K562 (cell line): ENCODE measurements around the gene SPATA2. TPM values are rescaled to one million over a fixed set of nuclear protein-coding genes. Genes with fewer than 3 reads are reported as not detected.
A peak's percentile ranks its signal among the peaks of the same experiment; 100 is the strongest.

Experiments used
- ATAC-seq: fragments of 200-7000 bp; cut with Tn5 transposase; 3 replicates; pipeline ENCODE4 v1.9.1; 2020; ENCODE audit warnings: moderate library complexity
- BruUV-seq: library from RNA; stranded (reverse); fragments of 400-500 nt; replicated peaks from 2 replicates; lab custom pipeline; 2021; lab: Mats Ljungman, UMichigan
- CTCF ChIA-PET: fragments of 300-600 bp; formaldehyde crosslinking; extraction: SDS; loops from one replicate; lab custom pipeline; 2021; ENCODE audit warnings: low intra/inter-chr PET ratio; lab: Yijun Ruan, JAX
- POLR2A ChIA-PET: fragments of 300-600, 350-650 bp; sonication (Branson Sonifier 250); formaldehyde crosslinking; extraction: SDS; loops from one replicate; lab custom pipeline; 2021; ENCODE audit warnings: antibody characterized with exemption, inconsistent platforms; lab: Yijun Ruan, JAX
- DNase-seq, 4 experiments: peaks; one replicate each; pipeline versions ENCODE4 v3.0.0 to v3.0.0-alpha.2; 2011 to 2018; ENCODE audit warnings: low spot score in 3 of 4, mixed read lengths in 3 of 4; ENCODE audit errors: extremely low read depth in 1 of 4
- FAIRE-seq: peaks from 2 replicates; lab custom pipeline; 2011; peaks lifted over from hg19 to GRCh38; lab: Jason Lieb, UNC
- H2AFZ ChIP-seq: 2 replicates; pipeline ENCODE4 v1.6.0; 2011; ENCODE audit warnings: low read depth, low read length, control low read depth, inconsistent platforms
- H3K27ac ChIP-seq: fragments of 200-600 bp; 3 replicates; pipeline ENCODE4 v1.8.0; 2011; ENCODE audit warnings: low read depth, mild to moderate bottlenecking, control low read depth, inconsistent platforms, low read length, moderate library complexity, mixed read lengths; ENCODE audit errors: extremely low read depth
- H3K27me3 ChIP-seq, 2 experiments: fragments of 300-600 bp in 1 of 2; 2 replicates in 1 of 2; 3 replicates in 1 of 2; pipeline versions ENCODE4 v1.6.0 to v1.8.0; 2011; ENCODE audit warnings: inconsistent platforms in 2 of 2, low read length in 2 of 2, mild to moderate bottlenecking in 1 of 2, mixed read lengths in 1 of 2, moderate library complexity in 1 of 2; ENCODE audit not compliant: control insufficient read depth in 2 of 2, insufficient read depth in 2 of 2
- H3K36me3 ChIP-seq: fragments of 300-600 bp; 3 replicates; pipeline ENCODE4 v1.8.0; 2011; ENCODE audit warnings: mild to moderate bottlenecking, low read length, inconsistent platforms; ENCODE audit not compliant: control insufficient read depth, insufficient read depth
- H3K4me1 ChIP-seq, 2 experiments: fragments of 200-600 bp in 1 of 2; replicated peaks in 1 of 2; 2 replicates in 1 of 2; 3 replicates in 1 of 2; pipeline versions ENCODE4 v1.5.1 to v1.8.0; 2011; ENCODE audit warnings: inconsistent platforms in 2 of 2, low read length in 2 of 2, mild to moderate bottlenecking in 1 of 2, mixed read lengths in 1 of 2, moderate library complexity in 1 of 2; ENCODE audit not compliant: control insufficient read depth in 2 of 2, insufficient read depth in 2 of 2
- H3K4me2 ChIP-seq: 2 replicates; pipeline ENCODE4 v1.6.1; 2011; ENCODE audit warnings: low read length, control low read depth, inconsistent platforms, mixed read lengths; ENCODE audit not compliant: insufficient read depth
- H3K4me3 ChIP-seq: fragments of 200-600 bp; sonication (generic), shearing (Covaris generic); 2 replicates; pipeline ENCODE4 v1.5.1; 2016; ENCODE audit warnings: control low read depth, inconsistent platforms
- H3K79me2 ChIP-seq: fragments of 200-600 bp; 3 replicates; pipeline ENCODE4 v1.8.0; 2011; ENCODE audit warnings: low read length, inconsistent platforms; ENCODE audit not compliant: control insufficient read depth, insufficient read depth
- H3K9ac ChIP-seq, 2 experiments: 2 replicates each; pipeline versions ENCODE4 v1.6.0 to v1.6.1; 2011; ENCODE audit warnings: low read depth in 2 of 2, low read length in 2 of 2, control low read depth in 1 of 2, inconsistent platforms in 1 of 2, mild to moderate bottlenecking in 1 of 2, mixed read lengths in 1 of 2; ENCODE audit not compliant: insufficient read depth in 1 of 2
- H3K9me1 ChIP-seq: one replicate; pipeline ENCODE4 v1.6.0; 2011; ENCODE audit warnings: inconsistent platforms, mild to moderate bottlenecking, low read length, moderate library complexity; ENCODE audit not compliant: control insufficient read depth, insufficient read depth
- H3K9me3 ChIP-seq: replicated peaks from 2 replicates; pipeline ENCODE4 v1.5.1; 2011; ENCODE audit warnings: low read depth, low read length, inconsistent platforms; ENCODE audit not compliant: control insufficient read depth, insufficient read depth
- H4K20me1 ChIP-seq: replicated peaks from 2 replicates; pipeline ENCODE4 v1.6.1; 2011; ENCODE audit warnings: low read length, inconsistent platforms, mixed read lengths; ENCODE audit not compliant: control insufficient read depth, insufficient read depth
- ADNP ChIP-seq: fragments of 200-800 bp; sonication (Bioruptor generic); IDR thresholded peaks from 2 replicates; pipeline ENCODE4 v1.6.1; 2016; ENCODE audit warnings: missing genetic modification characterization, missing compliant biosample characterization
- EZH2 ChIP-seq: IDR thresholded peaks from 2 replicates; pipeline ENCODE4 v1.6.1; 2012; ENCODE audit warnings: low read depth, mild to moderate bottlenecking, inconsistent platforms, low read length, borderline replicate concordance
- HEY1 ChIP-seq: fragments of 250-450 bp; sonication (Bioruptor Pico); IDR thresholded peaks from 2 replicates; pipeline ENCODE4 v1.5.0; 2020; ENCODE audit warnings: mild to moderate bottlenecking, moderate library complexity, borderline replicate concordance
- WHSC1 ChIP-seq: IDR thresholded peaks from one replicate; pipeline ENCODE4 v1.6.1; 2012; ENCODE audit warnings: low read length, control low read depth, inconsistent platforms
- ZKSCAN1 ChIP-seq: fragments of 150-350 bp; IDR thresholded peaks from 2 replicates; pipeline ENCODE4 v1.6.1; 2016; ENCODE audit warnings: low read depth, low read length
- WGBS: fragments of 100-300 bp; shearing (Covaris generic); methylation state at CpG from one replicate; pipeline ENCODE4 v1.1.6; 2016; ENCODE audit warnings: low coverage, mixed read lengths; ENCODE audit not compliant: insufficient coverage; ENCODE audit errors: missing lambda C conversion rate; 5-methylcytosine and 5-hydroxymethylcytosine counted together
- in situ Hi-C: fragments of 300-500 bp; cut with MboI; formaldehyde crosslinking; loops from 4 replicates; pipeline ENCODE4 v1.15.0; 2018; ENCODE audit warnings: inconsistent platforms, mixed read lengths
- intact Hi-C: fragments of 100-400 bp; cut with micrococcal nuclease; formaldehyde crosslinking; loops from 2 replicates; pipeline ENCODE4 v1.14.2; 2022
- polyA plus RNA-seq, 8 experiments: library from polyadenylated mRNA; depleted of rRNA in 4 of 8; stranded (reverse) in 5 of 8; unstranded in 3 of 8; fragments of >200 nt; fragmentation: Nextera tagmentation in 2 of 8; fragmentation: Illumina TruSeq in 1 of 8; extraction: Ambion mirVana in 2 of 8; extraction: Trizol in 1 of 8; gene quantifications; 2 replicates each; pipeline versions ENCODE4 v1.2.1 to v1.2.3, GENCODE V29; 2011 to 2014; ENCODE audit warnings: inconsistent platforms in 1 of 8, missing spikeins in 1 of 8
- total RNA-seq, 7 experiments: library from RNA; depleted of rRNA in 6 of 7; stranded (reverse); fragments of >200 nt in 6 of 7; fragmentation: Illumina TruSeq in 2 of 7; extraction: Trizol in 2 of 7; gene quantifications; 2 replicates each; pipeline versions ENCODE4 v1.2.1 to v1.2.3, GENCODE V29; 2011 to 2021; ENCODE audit warnings: low replicate concordance in 1 of 7
- TF ChIP-seq, protein P1 (sequence below): fragments of 450-650 bp; formaldehyde crosslinking; IDR thresholded peaks from 2 replicates; pipeline ENCODE4 v1.4.0; 2022; ENCODE audit warnings: mild to moderate bottlenecking, moderate library complexity
- TF ChIP-seq, protein P2 (sequence below): fragments of 450-650 bp; formaldehyde crosslinking; IDR thresholded peaks from 2 replicates; pipeline ENCODE4 v1.4.0; 2020; ENCODE audit warnings: mild to moderate bottlenecking, moderate library complexity

Gene SPATA2
- total and polyA plus RNA-seq, 9 of the 15 experiments (the other 6 are each of a cell fraction or from before 2014, with no cell fraction given), result 0.46 to 8.2 (median 2.7) TPM

DNA sequence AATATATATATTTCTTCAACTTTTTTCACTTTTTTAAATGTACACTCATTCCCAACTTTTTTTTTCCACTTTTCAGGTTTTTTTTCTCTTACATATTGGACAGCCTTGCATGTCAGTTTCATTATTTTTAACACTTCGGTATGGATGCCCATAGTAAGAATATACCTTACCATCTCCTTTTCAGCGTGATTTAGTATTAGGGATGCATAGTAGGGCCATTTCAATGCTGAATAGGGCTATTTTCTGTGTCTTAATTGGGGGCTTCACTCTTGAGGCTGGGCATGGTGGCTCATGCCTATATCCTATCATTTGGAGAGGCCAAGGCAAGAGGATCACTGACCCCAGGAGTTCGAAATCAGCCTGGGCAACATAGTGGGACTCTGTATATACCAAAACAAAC is 27.6 kb upstream of the SPATA2 start:
- H2AFZ ChIP-seq, result no peak overlapping the region
- no peaks in the 10 kb centered on the region for H3K9me3 ChIP-seq
- TF ChIP-seq ADNP (tag), result no peak
- no peak for TF ChIP-seq WHSC1
- TF ChIP-seq EZH2, result no peak
- TF ChIP-seq ZKSCAN1, result peak; percentile 72; the same call in 1 of the 2 replicates
- TF ChIP-seq, protein P1, sequence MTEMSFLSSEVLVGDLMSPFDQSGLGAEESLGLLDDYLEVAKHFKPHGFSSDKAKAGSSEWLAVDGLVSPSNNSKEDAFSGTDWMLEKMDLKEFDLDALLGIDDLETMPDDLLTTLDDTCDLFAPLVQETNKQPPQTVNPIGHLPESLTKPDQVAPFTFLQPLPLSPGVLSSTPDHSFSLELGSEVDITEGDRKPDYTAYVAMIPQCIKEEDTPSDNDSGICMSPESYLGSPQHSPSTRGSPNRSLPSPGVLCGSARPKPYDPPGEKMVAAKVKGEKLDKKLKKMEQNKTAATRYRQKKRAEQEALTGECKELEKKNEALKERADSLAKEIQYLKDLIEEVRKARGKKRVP (CRISPR knock-in tag), result no peak
- TF ChIP-seq HEY1, result no peak
- TF ChIP-seq, protein P2, sequence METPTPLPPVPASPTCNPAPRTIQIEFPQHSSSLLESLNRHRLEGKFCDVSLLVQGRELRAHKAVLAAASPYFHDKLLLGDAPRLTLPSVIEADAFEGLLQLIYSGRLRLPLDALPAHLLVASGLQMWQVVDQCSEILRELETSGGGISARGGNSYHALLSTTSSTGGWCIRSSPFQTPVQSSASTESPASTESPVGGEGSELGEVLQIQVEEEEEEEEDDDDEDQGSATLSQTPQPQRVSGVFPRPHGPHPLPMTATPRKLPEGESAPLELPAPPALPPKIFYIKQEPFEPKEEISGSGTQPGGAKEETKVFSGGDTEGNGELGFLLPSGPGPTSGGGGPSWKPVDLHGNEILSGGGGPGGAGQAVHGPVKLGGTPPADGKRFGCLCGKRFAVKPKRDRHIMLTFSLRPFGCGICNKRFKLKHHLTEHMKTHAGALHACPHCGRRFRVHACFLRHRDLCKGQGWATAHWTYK (CRISPR knock-in tag), result no peak
- no peak for ATAC-seq
- BruUV-seq, result no TSS peak
- peaks cover 5% of the 10 kb centered on the region for H3K9me1 ChIP-seq
- in situ Hi-C loops (no loop called here), intact Hi-C loops (no loop called here)
- 91% methylated on average over 3 of the region's 3 CpGs for WGBS
- POLR2A ChIA-PET, result interaction anchor here (1.1 to 1.3 kb wide), 3 partner anchors 10 to 21 kb away, joined by 3 to 5 read pairs (median 3); no protein-coding TSS in a partner anchor
- CTCF ChIA-PET, result no interaction called here
- no peak for DNase-seq
- no peaks in the 10 kb centered on the region for H3K27me3 ChIP-seq
- H3K9ac ChIP-seq, result no peak overlapping the region
- no peak overlapping the region for H3K4me3 ChIP-seq
- no peak overlapping the region for H3K27ac ChIP-seq
- peaks cover 83% of the 10 kb centered on the region for H3K36me3 ChIP-seq
- H3K79me2 ChIP-seq, result peaks cover 68% of the 10 kb centered on the region
- FAIRE-seq, result no peak
- peaks cover 13% of the 10 kb centered on the region; the same call in 1 of the 2 replicates for H4K20me1 ChIP-seq
- peaks cover 9 to 11% of the 10 kb centered on the region in 2 experiments for H3K4me1 ChIP-seq
- no peak overlapping the region for H3K4me2 ChIP-seq
